ENCODE measurements around the gene HERPUD1.

The HERPUD1 gene

DNA sequence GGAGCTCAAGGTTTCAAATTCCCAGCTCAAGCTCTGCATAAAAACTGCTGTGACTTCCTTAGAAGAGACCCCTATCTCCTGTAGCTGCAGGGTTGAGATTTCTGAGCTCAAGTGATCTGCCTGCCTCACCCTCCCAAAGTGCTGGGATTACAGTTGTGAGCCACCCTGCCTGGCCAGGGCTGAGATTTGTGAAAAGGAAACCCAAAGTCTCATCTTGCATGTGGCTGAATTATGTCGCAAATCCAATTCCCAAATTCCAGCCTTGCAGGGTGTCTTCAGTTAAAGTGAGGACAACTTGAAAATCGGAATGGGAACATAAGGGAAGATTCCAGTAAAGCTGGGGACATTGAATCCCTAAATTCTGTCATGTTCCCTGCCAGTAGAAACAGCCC is 15.7 kb downstream of the HERPUD1 start:
- H3K4me3 ChIP-seq (ENCODE audit: low read depth, low read length): no peak overlapping the region
- TF ChIP-seq, protein P1, sequence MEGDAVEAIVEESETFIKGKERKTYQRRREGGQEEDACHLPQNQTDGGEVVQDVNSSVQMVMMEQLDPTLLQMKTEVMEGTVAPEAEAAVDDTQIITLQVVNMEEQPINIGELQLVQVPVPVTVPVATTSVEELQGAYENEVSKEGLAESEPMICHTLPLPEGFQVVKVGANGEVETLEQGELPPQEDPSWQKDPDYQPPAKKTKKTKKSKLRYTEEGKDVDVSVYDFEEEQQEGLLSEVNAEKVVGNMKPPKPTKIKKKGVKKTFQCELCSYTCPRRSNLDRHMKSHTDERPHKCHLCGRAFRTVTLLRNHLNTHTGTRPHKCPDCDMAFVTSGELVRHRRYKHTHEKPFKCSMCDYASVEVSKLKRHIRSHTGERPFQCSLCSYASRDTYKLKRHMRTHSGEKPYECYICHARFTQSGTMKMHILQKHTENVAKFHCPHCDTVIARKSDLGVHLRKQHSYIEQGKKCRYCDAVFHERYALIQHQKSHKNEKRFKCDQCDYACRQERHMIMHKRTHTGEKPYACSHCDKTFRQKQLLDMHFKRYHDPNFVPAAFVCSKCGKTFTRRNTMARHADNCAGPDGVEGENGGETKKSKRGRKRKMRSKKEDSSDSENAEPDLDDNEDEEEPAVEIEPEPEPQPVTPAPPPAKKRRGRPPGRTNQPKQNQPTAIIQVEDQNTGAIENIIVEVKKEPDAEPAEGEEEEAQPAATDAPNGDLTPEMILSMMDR (IDR thresholded peaks at IDR 0.05; ENCODE audit: control insufficient read depth, extremely low read depth, insufficient read depth): no peak
- no peak for DNase-seq (ENCODE audit: low read depth)

DNA sequence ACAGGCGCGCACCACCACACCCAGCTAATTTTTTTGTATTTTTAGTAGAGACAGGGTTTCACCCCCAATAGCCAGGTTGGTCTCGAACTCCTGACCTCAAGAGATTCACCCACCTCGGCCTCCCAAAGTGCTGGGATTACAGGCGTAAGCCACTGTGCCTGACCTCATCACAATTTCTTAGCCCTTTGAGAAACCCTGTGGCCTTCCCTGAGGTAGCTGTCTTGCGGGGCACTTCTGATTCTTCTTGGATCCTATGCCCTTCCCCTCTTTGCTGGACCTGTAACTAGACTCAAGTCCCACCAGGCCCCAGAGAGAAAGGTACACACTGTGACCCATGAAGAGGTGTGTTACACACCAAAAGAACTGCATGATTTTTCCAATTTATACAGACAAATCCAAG is 16.3 kb downstream of the HERPUD1 start:
- no peak for DNase-seq (ENCODE audit: low read depth)
- TF ChIP-seq, protein P1 (IDR thresholded peaks at IDR 0.05; ENCODE audit: control insufficient read depth, extremely low read depth, insufficient read depth): no peak

GRCh38 chr16:56950051-56950450 is 18.1 kb downstream of the HERPUD1 start:
- no peak overlapping the region for H3K4me3 ChIP-seq (ENCODE audit: low read depth, low read length)
- no peak for DNase-seq (ENCODE audit: low read depth)
- TF ChIP-seq, protein P1 (IDR thresholded peaks at IDR 0.05; ENCODE audit: control insufficient read depth, extremely low read depth, insufficient read depth): no peak

More for the DNA sequence above, 16.3 kb downstream of the HERPUD1 start:
- no peak overlapping the region for H3K4me3 ChIP-seq (ENCODE audit: low read depth, low read length)

GRCh38 chr16:56950455-56950854 is 18.5 kb downstream of the HERPUD1 start:
- TF ChIP-seq, protein P1 (IDR thresholded peaks at IDR 0.05; ENCODE audit: control insufficient read depth, extremely low read depth, insufficient read depth): no peak
- no peak overlapping the region for H3K4me3 ChIP-seq (ENCODE audit: low read depth, low read length)
- no peak for DNase-seq (ENCODE audit: low read depth)

DNA sequence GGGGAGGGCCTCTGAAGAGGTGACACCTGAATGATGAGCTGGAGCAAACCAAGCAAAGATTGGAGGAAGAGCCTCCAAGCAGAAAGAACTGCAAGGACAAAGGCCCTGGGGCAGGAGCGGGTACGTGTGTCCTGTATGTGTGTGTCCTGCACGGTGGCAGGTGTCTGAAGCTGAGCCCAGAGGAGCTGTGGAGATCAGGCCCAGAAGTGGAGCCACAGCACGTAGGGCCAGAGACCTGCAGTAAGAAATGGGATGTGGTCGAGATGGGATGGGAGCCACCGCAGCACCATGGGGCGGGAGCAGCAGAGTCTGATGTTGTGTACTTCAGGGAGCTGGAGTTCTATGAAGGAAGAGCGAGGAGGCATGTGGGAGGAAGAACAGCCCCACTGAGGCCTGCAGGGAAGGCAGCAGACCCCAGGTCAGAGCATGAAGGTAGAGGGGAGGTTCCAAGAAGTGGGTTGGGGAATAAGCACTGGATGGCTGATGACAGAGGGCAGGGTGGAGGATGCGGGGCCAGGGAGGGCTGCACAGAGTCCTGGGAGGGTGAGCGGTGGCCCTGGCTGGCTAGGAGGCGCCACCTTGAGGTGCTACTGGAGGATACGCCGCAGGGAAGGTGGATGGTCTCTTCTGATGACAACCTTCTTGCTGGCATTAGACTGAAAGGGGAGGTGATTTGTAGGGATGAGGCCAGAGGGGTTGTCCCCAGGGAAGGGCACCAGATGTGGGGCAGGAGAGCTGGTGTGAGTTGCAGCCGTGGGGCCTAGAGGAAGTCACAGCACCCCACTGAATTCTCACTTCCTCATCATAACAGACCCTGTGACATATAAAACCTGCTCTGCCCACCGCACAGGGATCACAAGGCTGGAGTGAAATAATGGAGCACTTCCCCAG is 19.2 kb downstream of the HERPUD1 start:
- TF ChIP-seq, protein P1 (IDR thresholded peaks at IDR 0.05; ENCODE audit: control insufficient read depth, extremely low read depth, insufficient read depth): peak; percentile 59
- DNase-seq (ENCODE audit: low read depth): no peak
- no peak overlapping the region for H3K4me3 ChIP-seq (ENCODE audit: low read depth, low read length)

GRCh38 chr16:56953006-56953405 is 21.1 kb downstream of the HERPUD1 start:
- TF ChIP-seq, protein P1 (IDR thresholded peaks at IDR 0.05; ENCODE audit: control insufficient read depth, extremely low read depth, insufficient read depth): no peak
- no peak overlapping the region for H3K4me3 ChIP-seq (ENCODE audit: low read depth, low read length)
- no peak for DNase-seq (ENCODE audit: low read depth)

Measured in LNCaP clone FGC (cell line).